Smooth muscle cell (in vitro differentiated cells): ENCODE data around the gene ZP2. TPM values are rescaled to one million over a fixed set of nuclear protein-coding genes. Genes with fewer than 3 reads are reported as not detected.

Experiments used
- DNase-seq: peaks from one replicate; lab custom pipeline; 2025; ENCODE audit not compliant: unreplicated experiment; lab: John Stamatoyannopoulos, UW
- H2AFZ ChIP-seq: fragments of 200-600 bp; sonication (generic); 2 replicates; pipeline ENCODE4 v1.6.0; 2016; ENCODE audit warnings: antibody characterized with exemption, low read depth, mild to moderate bottlenecking
- H3F3A ChIP-seq: fragments of 200-600 bp; sonication (generic); 2 replicates; pipeline ENCODE4 v1.6.0; 2017; ENCODE audit warnings: antibody characterized with exemption, low read depth
- H3K27ac ChIP-seq: fragments of 200-600 bp; sonication (generic); 2 replicates; pipeline ENCODE4 v1.5.1; 2016; ENCODE audit warnings: low read depth, mild to moderate bottlenecking
- H3K27me3 ChIP-seq: fragments of 200-600 bp; sonication (generic); 2 replicates; pipeline ENCODE4 v1.6.1; 2016; ENCODE audit warnings: low read depth, mild to moderate bottlenecking
- H3K36me3 ChIP-seq: fragments of 200-600 bp; sonication (generic); 2 replicates; pipeline ENCODE4 v1.5.1; 2016; ENCODE audit warnings: low read depth
- H3K4me1 ChIP-seq: fragments of 200-600 bp; sonication (generic); 2 replicates; pipeline ENCODE4 v1.5.1; 2016; ENCODE audit warnings: low read depth
- H3K4me2 ChIP-seq: fragments of 200-600 bp; sonication (generic); 2 replicates; pipeline ENCODE4 v1.6.0; 2016; ENCODE audit warnings: mild to moderate bottlenecking
- H3K4me3 ChIP-seq: fragments of 200-600 bp; sonication (generic); 2 replicates; pipeline ENCODE4 v1.5.1; 2016; ENCODE audit warnings: mild to moderate bottlenecking
- H3K79me2 ChIP-seq: fragments of 200-600 bp; sonication (generic); 2 replicates; pipeline ENCODE4 v1.6.0; 2016; ENCODE audit warnings: low read depth, mild to moderate bottlenecking
- H3K9ac ChIP-seq: fragments of 200-600 bp; sonication (generic); 2 replicates; pipeline ENCODE4 v1.6.0; 2016; ENCODE audit warnings: low read depth
- H3K9me3 ChIP-seq: fragments of 200-600 bp; sonication (generic); replicated peaks from 2 replicates; pipeline ENCODE4 v1.5.1; 2016; ENCODE audit warnings: low read depth
- H4K20me1 ChIP-seq: fragments of 200-600 bp; sonication (generic); 2 replicates; pipeline ENCODE4 v1.6.0; 2016; ENCODE audit warnings: low read depth
- WGBS: methylation state at CpG from one replicate; pipeline ENCODE4 v1.1.7; 2016; ENCODE audit warnings: low lambda C conversion rate; 5-methylcytosine and 5-hydroxymethylcytosine counted together
- polyA plus RNA-seq: library from polyadenylated mRNA; unstranded; fragments of >200 nt; fragmentation: Nextera tagmentation; extraction: Ambion mirVana; gene quantifications from 2 replicates; pipeline ENCODE4 v1.2.1, GENCODE V29; 2016
- total RNA-seq: library from RNA; depleted of rRNA; stranded (reverse); fragments of >200 nt; gene quantifications from 2 replicates; pipeline ENCODE4 v1.2.3, GENCODE V29; 2014
- TF ChIP-seq, protein P1 (sequence below): fragments of 200-600 bp; sonication (generic); IDR thresholded peaks from 2 replicates; pipeline ENCODE4 v1.5.1; 2017; ENCODE audit warnings: borderline replicate concordance, mild to moderate bottlenecking, antibody characterized with exemption; ENCODE audit not compliant: insufficient read depth, poor library complexity, severe bottlenecking

Gene ZP2
- total and polyA plus RNA-seq, 2 experiments from 2014 or later, result not detected

DNA sequence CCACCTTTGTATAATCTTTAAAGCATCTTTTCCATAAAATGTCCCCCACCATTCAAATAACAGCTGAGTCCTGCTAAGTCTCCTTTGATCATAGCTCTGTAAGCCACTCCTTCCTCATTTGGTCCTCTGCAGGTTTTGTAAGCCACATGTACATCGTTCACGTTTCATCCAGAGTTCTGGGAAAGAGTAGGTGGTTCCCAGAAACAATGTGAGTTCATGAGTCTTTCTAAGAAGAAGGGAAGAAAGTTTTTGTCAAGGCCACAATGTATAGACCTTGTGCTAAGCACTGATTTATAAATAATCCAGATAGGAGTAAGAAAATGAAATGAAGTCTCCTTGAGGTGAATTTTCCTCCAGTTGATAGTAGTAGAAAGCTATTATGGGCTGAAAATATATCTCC is 13.4 kb upstream of the ZP2 start:
- WGBS, result 90% methylated on average over 2 of the region's 2 CpGs
- Histone ChIP-seq H3K79me2 (no peaks in the 10 kb centered on the region), H3K4me1 (peaks cover 7% of the 10 kb centered on the region), H2AFZ (no peak overlapping the region), H4K20me1 (no peaks in the 10 kb centered on the region), H3K4me2 (no peak overlapping the region), H3K9ac (no peak overlapping the region), H3K4me3 (no peak overlapping the region), H3K9me3 (no peaks in the 10 kb centered on the region), H3K27ac (no peak overlapping the region), H3F3A (no peaks in the 10 kb centered on the region), H3K27me3 (peaks cover 20% of the 10 kb centered on the region), H3K36me3 (no peaks in the 10 kb centered on the region)
- TF ChIP-seq, protein P1, sequence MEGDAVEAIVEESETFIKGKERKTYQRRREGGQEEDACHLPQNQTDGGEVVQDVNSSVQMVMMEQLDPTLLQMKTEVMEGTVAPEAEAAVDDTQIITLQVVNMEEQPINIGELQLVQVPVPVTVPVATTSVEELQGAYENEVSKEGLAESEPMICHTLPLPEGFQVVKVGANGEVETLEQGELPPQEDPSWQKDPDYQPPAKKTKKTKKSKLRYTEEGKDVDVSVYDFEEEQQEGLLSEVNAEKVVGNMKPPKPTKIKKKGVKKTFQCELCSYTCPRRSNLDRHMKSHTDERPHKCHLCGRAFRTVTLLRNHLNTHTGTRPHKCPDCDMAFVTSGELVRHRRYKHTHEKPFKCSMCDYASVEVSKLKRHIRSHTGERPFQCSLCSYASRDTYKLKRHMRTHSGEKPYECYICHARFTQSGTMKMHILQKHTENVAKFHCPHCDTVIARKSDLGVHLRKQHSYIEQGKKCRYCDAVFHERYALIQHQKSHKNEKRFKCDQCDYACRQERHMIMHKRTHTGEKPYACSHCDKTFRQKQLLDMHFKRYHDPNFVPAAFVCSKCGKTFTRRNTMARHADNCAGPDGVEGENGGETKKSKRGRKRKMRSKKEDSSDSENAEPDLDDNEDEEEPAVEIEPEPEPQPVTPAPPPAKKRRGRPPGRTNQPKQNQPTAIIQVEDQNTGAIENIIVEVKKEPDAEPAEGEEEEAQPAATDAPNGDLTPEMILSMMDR, result no peak
- no peak for DNase-seq

DNA sequence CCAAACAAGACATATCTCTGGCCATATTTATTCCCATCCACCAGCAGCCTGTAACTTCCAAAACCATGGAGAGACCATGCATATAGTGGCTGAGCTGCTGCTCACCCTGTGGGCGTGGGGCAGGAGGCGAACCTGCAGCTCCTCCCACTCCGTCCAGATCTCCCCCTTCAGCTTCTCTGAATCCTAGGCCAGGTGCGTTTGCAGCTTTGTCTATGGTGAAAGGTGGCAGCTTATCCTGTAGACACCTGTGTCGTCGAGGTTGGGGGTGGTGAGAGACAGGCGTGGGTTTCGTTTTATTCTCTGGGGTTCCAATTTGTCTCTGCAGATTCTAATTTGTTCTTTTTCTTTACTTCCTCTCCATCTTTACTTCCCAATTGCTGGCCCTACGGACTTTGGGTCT is 12.4 kb upstream of the ZP2 start:
- Histone ChIP-seq H3K9ac (no peak overlapping the region), H2AFZ (no peak overlapping the region), H3K9me3 (no peaks in the 10 kb centered on the region), H3K27me3 (peaks cover 25% of the 10 kb centered on the region), H3K79me2 (no peaks in the 10 kb centered on the region), H3K4me1 (peaks cover 7% of the 10 kb centered on the region), H3F3A (no peaks in the 10 kb centered on the region), H3K27ac (no peak overlapping the region), H4K20me1 (no peaks in the 10 kb centered on the region), H3K4me3 (no peak overlapping the region), H3K36me3 (no peaks in the 10 kb centered on the region), H3K4me2 (no peak overlapping the region)
- DNase-seq, result no peak
- 77% methylated on average over 9 of the region's 9 CpGs for WGBS
- TF ChIP-seq, protein P1, result no peak

- H3F3A ChIP-seq, result no peaks in the 10 kb centered on the region
- TF ChIP-seq, protein P1, result no peak
- DNase-seq, result no peak
- H3K4me3 ChIP-seq, result no peak overlapping the region
- whole genome bisulfite sequencing, result 61% methylated on average over 4 of the region's 4 CpGs
- H3K4me2 ChIP-seq, result no peak overlapping the region
- H3K9ac ChIP-seq, result no peak overlapping the region
- H3K79me2 ChIP-seq, result no peaks in the 10 kb centered on the region
- H2AFZ ChIP-seq, result no peak overlapping the region
- H3K36me3 ChIP-seq, result no peaks in the 10 kb centered on the region
- H3K27ac ChIP-seq, result no peak overlapping the region
- peaks cover 7% of the 10 kb centered on the region for H3K4me1 ChIP-seq
- no peaks in the 10 kb centered on the region for H3K9me3 ChIP-seq
- H3K27me3 ChIP-seq, result peaks cover 25% of the 10 kb centered on the region
- no peaks in the 10 kb centered on the region for H4K20me1 ChIP-seq
Measured at GRCh38 chr16:21222495-21223337, 11.3 kb upstream of the ZP2 start.

GRCh38 chr16:21219551-21219950 is 8.2 kb upstream of the ZP2 start:
- H3K9me3 ChIP-seq, result no peaks in the 10 kb centered on the region
- 97% methylated on average over 2 of the region's 2 CpGs for WGBS
- TF ChIP-seq, protein P1, result no peak
- no peaks in the 10 kb centered on the region for H3K79me2 ChIP-seq
- H3K4me3 ChIP-seq, result no peak overlapping the region
- H4K20me1 ChIP-seq, result no peaks in the 10 kb centered on the region
- peaks cover 7% of the 10 kb centered on the region for H3K4me1 ChIP-seq
- no peak overlapping the region for H2AFZ ChIP-seq
- no peak for DNase-seq
- H3F3A ChIP-seq, result no peaks in the 10 kb centered on the region
- H3K36me3 ChIP-seq, result no peaks in the 10 kb centered on the region
- H3K4me2 ChIP-seq, result no peak overlapping the region
- H3K27ac ChIP-seq, result no peak overlapping the region
- peaks cover 18% of the 10 kb centered on the region for H3K27me3 ChIP-seq
- no peak overlapping the region for H3K9ac ChIP-seq
